ENCODE data around the gene COX14.

The COX14 gene

GRCh38 chr12:50166799-50167048 lies 54.7 kb downstream of the COX14 start:
- TF ChIP-seq, protein P1, sequence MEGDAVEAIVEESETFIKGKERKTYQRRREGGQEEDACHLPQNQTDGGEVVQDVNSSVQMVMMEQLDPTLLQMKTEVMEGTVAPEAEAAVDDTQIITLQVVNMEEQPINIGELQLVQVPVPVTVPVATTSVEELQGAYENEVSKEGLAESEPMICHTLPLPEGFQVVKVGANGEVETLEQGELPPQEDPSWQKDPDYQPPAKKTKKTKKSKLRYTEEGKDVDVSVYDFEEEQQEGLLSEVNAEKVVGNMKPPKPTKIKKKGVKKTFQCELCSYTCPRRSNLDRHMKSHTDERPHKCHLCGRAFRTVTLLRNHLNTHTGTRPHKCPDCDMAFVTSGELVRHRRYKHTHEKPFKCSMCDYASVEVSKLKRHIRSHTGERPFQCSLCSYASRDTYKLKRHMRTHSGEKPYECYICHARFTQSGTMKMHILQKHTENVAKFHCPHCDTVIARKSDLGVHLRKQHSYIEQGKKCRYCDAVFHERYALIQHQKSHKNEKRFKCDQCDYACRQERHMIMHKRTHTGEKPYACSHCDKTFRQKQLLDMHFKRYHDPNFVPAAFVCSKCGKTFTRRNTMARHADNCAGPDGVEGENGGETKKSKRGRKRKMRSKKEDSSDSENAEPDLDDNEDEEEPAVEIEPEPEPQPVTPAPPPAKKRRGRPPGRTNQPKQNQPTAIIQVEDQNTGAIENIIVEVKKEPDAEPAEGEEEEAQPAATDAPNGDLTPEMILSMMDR (IDR thresholded peaks at IDR 0.05; ENCODE audit: insufficient read depth, low read depth, low read length, missing control alignments), result no peak
- DNase-seq (ENCODE audit: low read depth), result no peak
- H3K4me3 ChIP-seq (ENCODE audit: low read length), result peak overlapping the region; percentile 79

GRCh38 chr12:50167049-50167828 lies 55.2 kb downstream of the COX14 start, which contains the start of gene CERS5:
Gene CERS5 (minus strand): TSS chr12:50167369. CDS start chr12:50167297, 72 bp downstream.
- peak; percentile 99 for DNase-seq (ENCODE audit: low read depth)
- TF ChIP-seq, protein P1 (IDR thresholded peaks at IDR 0.05; ENCODE audit: insufficient read depth, low read depth, low read length, missing control alignments), result no peak

More at GRCh38 chr12:50167049-50167828, 55.2 kb downstream of the COX14 start, which contains the start of gene CERS5:
- peak within 1 kb of the TSS; percentile 79 for H3K4me3 ChIP-seq (ENCODE audit: low read length)

Measured in epithelial cell of esophagus (primary cell).